OCI-LY7 (cell line): Measurements from ENCODE around the gene SCLY. TPM values are rescaled to one million over a fixed set of nuclear protein-coding genes. Genes with fewer than 3 reads are reported as not detected.
"Not testable (repeated sequence)": the region's sequence is repeated elsewhere in the genome, so short reads cannot be mapped to it uniquely, and the experiment has no call there.

Experiments
- BruUV-seq: library from RNA; stranded (reverse); fragments of 400-500 nt; replicated peaks from 2 replicates; lab custom pipeline; 2021; lab: Mats Ljungman, UMichigan
- CTCF ChIA-PET: fragments of 300-600 bp; sonication (Branson Sonifier 250); formaldehyde crosslinking; loops from one replicate; lab custom pipeline; 2022; ENCODE audit warnings: antibody characterized with exemption; ENCODE audit not compliant: unreplicated experiment; lab: Charles Lee
- POLR2A ChIA-PET: fragments of 300-600 bp; sonication (Branson Sonifier 250); formaldehyde crosslinking; loops from one replicate; lab custom pipeline; 2022; ENCODE audit warnings: antibody characterized with exemption; lab: Charles Lee
- DNase-seq: peaks from one replicate; pipeline ENCODE4 v3.0.0-alpha.2; 2015; ENCODE audit warnings: low spot score
- H2AFZ ChIP-seq: fragments of 200-600 bp; sonication (generic), shearing (Covaris generic); 2 replicates; pipeline ENCODE4 v1.6.1; 2014; ENCODE audit warnings: mild to moderate bottlenecking, antibody characterized with exemption, low read length, moderate library complexity
- H3K27ac ChIP-seq: fragments of 200-600 bp; sonication (generic); 2 replicates; pipeline ENCODE4 v1.5.1; 2014; ENCODE audit warnings: mixed run types, low read depth, mild to moderate bottlenecking, moderate library complexity, low read length, inconsistent platforms; ENCODE audit not compliant: poor library complexity, severe bottlenecking
- H3K36me3 ChIP-seq: fragments of 200-600 bp; sonication (generic); 2 replicates; pipeline ENCODE4 v1.6.1; 2014; ENCODE audit warnings: mild to moderate bottlenecking, antibody characterized with exemption, low read length, moderate library complexity, mixed read lengths; ENCODE audit not compliant: insufficient read depth
- H3K4me1 ChIP-seq: fragments of 200-600 bp; sonication (generic); 2 replicates; pipeline ENCODE4 v1.5.1; 2014; ENCODE audit warnings: mild to moderate bottlenecking, low read length; ENCODE audit not compliant: insufficient read depth, poor library complexity, severe bottlenecking
- H3K4me2 ChIP-seq: fragments of 200-600 bp; sonication (generic); 2 replicates; pipeline ENCODE4 v1.6.1; 2014; ENCODE audit warnings: mild to moderate bottlenecking, low read length
- H3K4me3 ChIP-seq: fragments of 200-600 bp; sonication (generic); 2 replicates; pipeline ENCODE4 v1.5.1; 2014; ENCODE audit warnings: mild to moderate bottlenecking, low read depth, low read length; ENCODE audit not compliant: poor library complexity, severe bottlenecking
- H3K79me2 ChIP-seq: fragments of 200-600 bp; sonication (generic); 2 replicates; pipeline ENCODE4 v1.6.1; 2016; ENCODE audit warnings: low read depth, mild to moderate bottlenecking, low read length, moderate library complexity, mixed read lengths; ENCODE audit not compliant: insufficient read depth
- H3K9me2 ChIP-seq: fragments of 200-600 bp; sonication (generic); 2 replicates; pipeline ENCODE4 v1.6.1; 2016; ENCODE audit warnings: mild to moderate bottlenecking, low read length, mixed read lengths; ENCODE audit not compliant: insufficient read depth
- H3K9me3 ChIP-seq: fragments of 200-600 bp; sonication (generic); 2 replicates; pipeline ENCODE4 v1.6.1; 2014; ENCODE audit warnings: mild to moderate bottlenecking, mixed run types, low read length, mixed read lengths
- H4K20me1 ChIP-seq: fragments of 200-600 bp; sonication (generic); 2 replicates; pipeline ENCODE4 v1.6.1; 2014; ENCODE audit warnings: mild to moderate bottlenecking, antibody characterized with exemption, low read length, moderate library complexity, mixed read lengths; ENCODE audit not compliant: insufficient read depth
- EZH2phosphoT487 ChIP-seq: fragments of 200-600 bp; sonication (generic); IDR thresholded peaks from 2 replicates; pipeline ENCODE4 v1.6.1; 2018; ENCODE audit warnings: low read depth, borderline replicate concordance, mild to moderate bottlenecking, mixed run types, antibody characterized with exemption, low read length, moderate library complexity, mixed read lengths
- intact Hi-C: fragments of 100-400 bp; cut with micrococcal nuclease; formaldehyde crosslinking; loops from one replicate; pipeline ENCODE4 v1.10.0; 2022; ENCODE audit not compliant: unreplicated experiment
- total RNA-seq, 2 experiments: library from RNA; depleted of rRNA in 1 of 2; stranded (reverse); fragments of >200 nt in 1 of 2; shearing (Covaris generic) in 1 of 2; gene quantifications; 2 replicates each; pipeline ENCODE4 v1.2.3, GENCODE V29; 2014 to 2022
- TF ChIP-seq, protein P1 (sequence below): fragments of 200-600 bp; sonication (generic); conservative IDR thresholded peaks from 2 replicates; pipeline ENCODE4 v1.5.1; 2014; ENCODE audit warnings: mild to moderate bottlenecking, antibody characterized with exemption, low read length, moderate library complexity, mixed read lengths

SCLY gene
- total RNA-seq, 2 experiments from 2014 or later = 29.9 to 41.7 TPM

- DNase-seq = no peak
Observed at GRCh38 chr2:238064376-238064775, 3.6 kb downstream of the SCLY start.

GRCh38 chr2:238065071-238065846 lies 4.5 kb downstream of the SCLY start:
- ChIA-PET CTCF (no interaction called here), POLR2A (no interaction called here)
- Histone ChIP-seq H2AFZ (no peak overlapping the region), H3K9me3 (no peaks in the 10 kb centered on the region), H3K4me2 (no peak overlapping the region), H3K79me2 (peaks cover 10% of the 10 kb centered on the region; the same call in 1 of the 2 replicates), H3K4me1 (peaks cover 23% of the 10 kb centered on the region), H3K36me3 (peaks cover 57% of the 10 kb centered on the region), H3K27ac (no peak overlapping the region), H4K20me1 (no peaks in the 10 kb centered on the region), H3K4me3 (no peak overlapping the region), H3K9me2 (no peaks in the 10 kb centered on the region)
- TF ChIP-seq, protein P1, sequence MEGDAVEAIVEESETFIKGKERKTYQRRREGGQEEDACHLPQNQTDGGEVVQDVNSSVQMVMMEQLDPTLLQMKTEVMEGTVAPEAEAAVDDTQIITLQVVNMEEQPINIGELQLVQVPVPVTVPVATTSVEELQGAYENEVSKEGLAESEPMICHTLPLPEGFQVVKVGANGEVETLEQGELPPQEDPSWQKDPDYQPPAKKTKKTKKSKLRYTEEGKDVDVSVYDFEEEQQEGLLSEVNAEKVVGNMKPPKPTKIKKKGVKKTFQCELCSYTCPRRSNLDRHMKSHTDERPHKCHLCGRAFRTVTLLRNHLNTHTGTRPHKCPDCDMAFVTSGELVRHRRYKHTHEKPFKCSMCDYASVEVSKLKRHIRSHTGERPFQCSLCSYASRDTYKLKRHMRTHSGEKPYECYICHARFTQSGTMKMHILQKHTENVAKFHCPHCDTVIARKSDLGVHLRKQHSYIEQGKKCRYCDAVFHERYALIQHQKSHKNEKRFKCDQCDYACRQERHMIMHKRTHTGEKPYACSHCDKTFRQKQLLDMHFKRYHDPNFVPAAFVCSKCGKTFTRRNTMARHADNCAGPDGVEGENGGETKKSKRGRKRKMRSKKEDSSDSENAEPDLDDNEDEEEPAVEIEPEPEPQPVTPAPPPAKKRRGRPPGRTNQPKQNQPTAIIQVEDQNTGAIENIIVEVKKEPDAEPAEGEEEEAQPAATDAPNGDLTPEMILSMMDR = no peak
- no peak for TF ChIP-seq EZH2phosphoT487
- intact Hi-C loops = no loop called here
- no peak for DNase-seq
- no TSS peak for BruUV-seq

More at GRCh38 chr2:238064376-238064775, 3.6 kb downstream of the SCLY start:
- H3K4me3 ChIP-seq = no peak overlapping the region
- no TSS peak for BruUV-seq
- CTCF ChIA-PET = no interaction called here
- H3K9me2 ChIP-seq = no peaks in the 10 kb centered on the region
- intact Hi-C loops = loop anchor here (5.0 kb wide), 2 partner anchors 97 to 372 kb away; partner anchors contain the start of gene UBE2F
- peaks cover 29% of the 10 kb centered on the region for H3K4me1 ChIP-seq
- no peak overlapping the region for H3K4me2 ChIP-seq
- H4K20me1 ChIP-seq = no peaks in the 10 kb centered on the region
- H3K36me3 ChIP-seq = peaks cover 48% of the 10 kb centered on the region
- H3K27ac ChIP-seq = no peak overlapping the region
- H2AFZ ChIP-seq = no peak overlapping the region
- POLR2A ChIA-PET = no interaction called here
- no peaks in the 10 kb centered on the region for H3K9me3 ChIP-seq
- peaks cover 14% of the 10 kb centered on the region; the same call in 1 of the 2 replicates for H3K79me2 ChIP-seq
- no peak for TF ChIP-seq EZH2phosphoT487
- TF ChIP-seq, protein P1 = no peak

- DNase-seq = no peak
- BruUV-seq = no TSS peak
- H3K4me3 ChIP-seq = no peak overlapping the region
- H3K9me3 ChIP-seq = no peaks in the 10 kb centered on the region
- peaks cover 23% of the 10 kb centered on the region for H3K4me1 ChIP-seq
- peaks cover 10% of the 10 kb centered on the region; the same call in 1 of the 2 replicates for H3K79me2 ChIP-seq
- no peaks in the 10 kb centered on the region for H3K9me2 ChIP-seq
- no peak overlapping the region for H2AFZ ChIP-seq
- no peak overlapping the region for H3K4me2 ChIP-seq
- H3K27ac ChIP-seq = no peak overlapping the region
- ChIA-PET POLR2A (interaction anchor here (0.6 kb wide), 3 partner anchors 10 to 1008 kb away, joined by 3 to 4 read pairs (median 3); no protein-coding TSS in a partner anchor), CTCF (no interaction called here)
- intact Hi-C loops = no loop called here
- TF ChIP-seq, protein P1 = no peak
- no peak for TF ChIP-seq EZH2phosphoT487
- H4K20me1 ChIP-seq = no peaks in the 10 kb centered on the region
- peaks cover 64% of the 10 kb centered on the region for H3K36me3 ChIP-seq
Observed at GRCh38 chr2:238066218-238066617, 5.4 kb downstream of the SCLY start.

GRCh38 chr2:238066718-238067117 lies 5.9 kb downstream of the SCLY start:
- CTCF ChIA-PET, H4K20me1 ChIP-seq, H3K27ac ChIP-seq, H3K4me2 ChIP-seq, H3K9me3 ChIP-seq, intact Hi-C loops, DNase-seq, BruUV-seq, H2AFZ ChIP-seq, H3K9me2 ChIP-seq, H3K79me2 ChIP-seq, H3K4me3 ChIP-seq: not testable (repeated sequence)
- POLR2A ChIA-PET = interaction anchor here (0.6 kb wide), 1 partner anchor 31 kb away, joined by 3 read pairs; no protein-coding TSS in a partner anchor
- Histone ChIP-seq H3K36me3 (peaks cover 69% of the 10 kb centered on the region), H3K4me1 (peaks cover 21% of the 10 kb centered on the region)
